Measurements from ENCODE around the gene NLGN1.

- TF ChIP-seq RAD51 (IDR thresholded peaks at IDR 0.05; ENCODE audit: borderline replicate concordance) (no peak), BRD4 (CRISPR knock-in tag; IDR thresholded peaks at IDR 0.05) (no peak), KAT8 (CRISPR knock-in tag; IDR thresholded peaks at IDR 0.05) (no peak), DZIP1 (CRISPR knock-in tag; IDR thresholded peaks at IDR 0.05) (no peak), NFRKB (IDR thresholded peaks at IDR 0.05) (no peak), YY1 (IDR thresholded peaks at IDR 0.05; ENCODE audit: insufficient read depth, insufficient replicate concordance, low read depth, low read length) (no peak), DNMT1 (CRISPR knock-in tag; IDR thresholded peaks at IDR 0.05) (no peak), JUND (CRISPR knock-in tag; IDR thresholded peaks at IDR 0.05) (no peak), TBX3 (IDR thresholded peaks at IDR 0.05; ENCODE audit: borderline replicate concordance) (no peak), TAF1 (CRISPR knock-in tag; IDR thresholded peaks at IDR 0.05) (no peak), POLR2A (IDR thresholded peaks at IDR 0.05; ENCODE audit: insufficient read depth in 1 of 2, low read depth in 2 of 2, low read length in 2 of 2) (no peak), MXI1 (IDR thresholded peaks at IDR 0.05; ENCODE audit: borderline replicate concordance, low read depth, low read length) (no peak), RFX1 (IDR thresholded peaks at IDR 0.05) (no peak)
- TF ChIP-seq, protein P1, sequence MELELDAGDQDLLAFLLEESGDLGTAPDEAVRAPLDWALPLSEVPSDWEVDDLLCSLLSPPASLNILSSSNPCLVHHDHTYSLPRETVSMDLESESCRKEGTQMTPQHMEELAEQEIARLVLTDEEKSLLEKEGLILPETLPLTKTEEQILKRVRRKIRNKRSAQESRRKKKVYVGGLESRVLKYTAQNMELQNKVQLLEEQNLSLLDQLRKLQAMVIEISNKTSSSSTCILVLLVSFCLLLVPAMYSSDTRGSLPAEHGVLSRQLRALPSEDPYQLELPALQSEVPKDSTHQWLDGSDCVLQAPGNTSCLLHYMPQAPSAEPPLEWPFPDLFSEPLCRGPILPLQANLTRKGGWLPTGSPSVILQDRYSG (CRISPR knock-in tag; IDR thresholded peaks at IDR 0.05), result no peak
These were observed 729.6 kb downstream of the NLGN1 start for GRCh38 chr3:174126990-174127758.
